ENCODE data around the gene VEPH1. TPM values are rescaled to one million over a fixed set of nuclear protein-coding genes. Genes with fewer than 3 reads are reported as not detected.

Gene VEPH1
- total RNA-seq, 2 donors from 2014 or later, result 11.8 to 17.1 TPM

- H3K27me3 ChIP-seq (ENCODE audit: control insufficient read depth, insufficient read depth, low read length, poor library complexity, severe bottlenecking), result no peaks in the 10 kb centered on the region
- H3K4me3 ChIP-seq (ENCODE audit: low read length), result no peak overlapping the region
- H3K27ac ChIP-seq (ENCODE audit: low read depth, low read length), result no peak overlapping the region
- H3K36me3 Mint-ChIP-seq (ENCODE audit: low read depth), result no peaks in the 10 kb centered on the region
- H3K27me3 Mint-ChIP-seq (ENCODE audit: insufficient read depth), result no peaks in the 10 kb centered on the region
- no peaks in the 10 kb centered on the region for H3K36me3 ChIP-seq (ENCODE audit: control insufficient read depth, insufficient read depth, low read length)
- H3K4me1 ChIP-seq (ENCODE audit: control insufficient read depth, insufficient read depth, low read length), result peaks cover 2% of the 10 kb centered on the region
- H3K9me3 ChIP-seq (ENCODE audit: control insufficient read depth, low read length), result no peaks in the 10 kb centered on the region
- WGBS, 2 experiments (ENCODE audit: insufficient coverage in 1 of 2, insufficient read length in 1 of 2), result 84 to 92% methylated on average over 2 of the region's 2 CpGs
- no peak overlapping the region for H3K4me3 Mint-ChIP-seq
- H3K9me3 Mint-ChIP-seq, result no peaks in the 10 kb centered on the region
- H3K27ac Mint-ChIP-seq, result no peak overlapping the region
- peaks cover 9% of the 10 kb centered on the region for H3K4me1 Mint-ChIP-seq
- no peak overlapping the region for H3K9ac ChIP-seq (ENCODE audit: extremely low read depth, low read length, poor library complexity, severe bottlenecking)
- TF ChIP-seq CTCF (conservative IDR thresholded peaks at IDR 0.05), result no peak
- DNase-seq, result no peak
These were observed 12.1 kb downstream of the VEPH1 start for GRCh38 chr3:157491136-157491535.

- Mint-ChIP-seq H3K4me1 (peaks cover 3% of the 10 kb centered on the region), H3K27me3 (ENCODE audit: insufficient read depth) (no peaks in the 10 kb centered on the region), H3K4me3 (no peak overlapping the region), H3K9me3 (no peaks in the 10 kb centered on the region), H3K36me3 (ENCODE audit: low read depth) (no peaks in the 10 kb centered on the region), H3K27ac (no peak overlapping the region)
- no peak overlapping the region for H3K9ac ChIP-seq (ENCODE audit: extremely low read depth, low read length, poor library complexity, severe bottlenecking)
- no peak overlapping the region for H3K27ac ChIP-seq (ENCODE audit: low read depth, low read length)
- no peak overlapping the region for H3K4me3 ChIP-seq (ENCODE audit: low read length)
- no peaks in the 10 kb centered on the region for H3K36me3 ChIP-seq (ENCODE audit: control insufficient read depth, insufficient read depth, low read length)
- no peaks in the 10 kb centered on the region for H3K27me3 ChIP-seq (ENCODE audit: control insufficient read depth, insufficient read depth, low read length, poor library complexity, severe bottlenecking)
- DNase-seq, result no peak
- TF ChIP-seq CTCF (conservative IDR thresholded peaks at IDR 0.05), result no peak
- no peaks in the 10 kb centered on the region for H3K9me3 ChIP-seq (ENCODE audit: control insufficient read depth, low read length)
- no peaks in the 10 kb centered on the region for H3K4me1 ChIP-seq (ENCODE audit: control insufficient read depth, insufficient read depth, low read length)
These were observed 15.1 kb downstream of the VEPH1 start for GRCh38 chr3:157488144-157488543.

GRCh38 chr3:157487339-157487738, 15.9 kb downstream of the VEPH1 start:
- no CpG with 5 or more reads among the region's 1 CpG for WGBS, 2 experiments (ENCODE audit: insufficient coverage in 1 of 2, insufficient read length in 1 of 2)
- TF ChIP-seq CTCF (conservative IDR thresholded peaks at IDR 0.05), result no peak

More at GRCh38 chr3:157487339-157487738, 15.9 kb downstream of the VEPH1 start:
- Histone ChIP-seq H3K9me3 (ENCODE audit: control insufficient read depth, low read length) (no peaks in the 10 kb centered on the region), H3K36me3 (ENCODE audit: control insufficient read depth, insufficient read depth, low read length) (no peaks in the 10 kb centered on the region), H3K27ac (ENCODE audit: low read depth, low read length) (no peak overlapping the region), H3K9ac (ENCODE audit: extremely low read depth, low read length, poor library complexity, severe bottlenecking) (no peak overlapping the region), H3K27me3 (ENCODE audit: control insufficient read depth, insufficient read depth, low read length, poor library complexity, severe bottlenecking) (no peaks in the 10 kb centered on the region), H3K4me3 (ENCODE audit: low read length) (no peak overlapping the region), H3K4me1 (ENCODE audit: control insufficient read depth, insufficient read depth, low read length) (no peaks in the 10 kb centered on the region)
- H3K9me3 Mint-ChIP-seq, result no peaks in the 10 kb centered on the region
- H3K4me3 Mint-ChIP-seq, result no peak overlapping the region
- H3K4me1 Mint-ChIP-seq, result peaks cover under 1% of the 10 kb centered on the region
- no peaks in the 10 kb centered on the region for H3K27me3 Mint-ChIP-seq (ENCODE audit: insufficient read depth)
- no peak for DNase-seq
- H3K36me3 Mint-ChIP-seq (ENCODE audit: low read depth), result peaks cover 4% of the 10 kb centered on the region
- no peak overlapping the region for H3K27ac Mint-ChIP-seq
